WTC11 (cell line): ENCODE data around the gene TMEM200C. TPM values are rescaled to one million over a fixed set of nuclear protein-coding genes. Genes with fewer than 3 reads are reported as not detected.

Experiments used
- ATAC-seq: fragments of 200-7000 bp; cut with Tn5 transposase; 2 replicates; pipeline ENCODE4 v1.10.0; 2021; ENCODE audit warnings: mild to moderate bottlenecking, moderate library complexity
- CTCF ChIA-PET: fragments of 300-600 bp; sonication (Branson Sonifier 250); formaldehyde crosslinking; loops from one replicate; lab custom pipeline; 2021; ENCODE audit warnings: antibody characterized with exemption; lab: Charles Lee
- POLR2A ChIA-PET: fragments of 350-600 bp; sonication (Branson Sonifier 250); formaldehyde crosslinking; loops from one replicate; lab custom pipeline; 2021; ENCODE audit warnings: antibody characterized with exemption; lab: Charles Lee
- DNase-seq: peaks from one replicate; pipeline ENCODE4 v3.0.0; 2021; ENCODE audit warnings: low spot score
- H3K27ac Mint-ChIP-seq: 2 replicates; pipeline ENCODE4 v1.8.0; 2021; ENCODE audit warnings: mixed read lengths
- H3K27me3 Mint-ChIP-seq: 2 replicates; pipeline ENCODE4 v1.8.0; 2021; ENCODE audit warnings: low read depth, mild to moderate bottlenecking, moderate library complexity, mixed read lengths
- H3K36me3 Mint-ChIP-seq: 2 replicates; pipeline ENCODE4 v1.8.0; 2021; ENCODE audit warnings: mixed read lengths
- H3K4me1 Mint-ChIP-seq: 2 replicates; pipeline ENCODE4 v1.8.0; 2022; ENCODE audit warnings: mixed read lengths
- H3K4me3 Mint-ChIP-seq: 2 replicates; pipeline ENCODE4 v1.8.0; 2021; ENCODE audit warnings: mild to moderate bottlenecking, moderate library complexity, mixed read lengths
- H3K9me3 Mint-ChIP-seq: 2 replicates; pipeline ENCODE4 v1.8.0; 2021; ENCODE audit warnings: mixed read lengths
- ATF1 ChIP-seq: sonication (generic); formaldehyde crosslinking; IDR thresholded peaks from 2 replicates; pipeline ENCODE4 v1.8.1; 2023; ENCODE audit warnings: mild to moderate bottlenecking, moderate library complexity, missing genetic modification reagents
- ESRRA ChIP-seq: sonication (generic); formaldehyde crosslinking; IDR thresholded peaks from 2 replicates; pipeline ENCODE4 v1.8.1; 2022; ENCODE audit warnings: mild to moderate bottlenecking, missing genetic modification reagents, borderline replicate concordance
- GRHL2 ChIP-seq: fragments of 250-450 bp; sonication (Bioruptor Pico); IDR thresholded peaks from 2 replicates; pipeline ENCODE4 v1.8.0; 2022; ENCODE audit warnings: mild to moderate bottlenecking, moderate library complexity; ENCODE audit not compliant: insufficient replicate concordance, severe bottlenecking
- JAZF1 ChIP-seq: fragments of 250-450 bp; sonication (Bioruptor Pico); IDR thresholded peaks from 2 replicates; pipeline ENCODE4 v1.9.0; 2021; ENCODE audit warnings: moderate library complexity, mild to moderate bottlenecking, inconsistent platforms
- NFYB ChIP-seq: sonication (generic); formaldehyde crosslinking; conservative IDR thresholded peaks from 2 replicates; pipeline ENCODE4 v1.8.0; 2022; ENCODE audit warnings: low read depth, missing genetic modification reagents
- NR1H2 ChIP-seq: sonication (generic); formaldehyde crosslinking; IDR thresholded peaks from 2 replicates; pipeline ENCODE4 v1.9.0; 2021; ENCODE audit warnings: mild to moderate bottlenecking, moderate library complexity, missing genetic modification reagents
- NR3C1 ChIP-seq: sonication (generic); formaldehyde crosslinking; conservative IDR thresholded peaks from 2 replicates; pipeline ENCODE4 v1.8.1; 2023; ENCODE audit warnings: low read depth, mild to moderate bottlenecking, missing genetic modification reagents
- TEAD1 ChIP-seq: sonication (generic); formaldehyde crosslinking; IDR thresholded peaks from 2 replicates; pipeline ENCODE4 v1.8.0; 2022; ENCODE audit warnings: mild to moderate bottlenecking, missing genetic modification reagents
- ZBTB21 ChIP-seq: sonication (generic); formaldehyde crosslinking; IDR thresholded peaks from 2 replicates; pipeline ENCODE4 v1.8.1; 2023; ENCODE audit warnings: mild to moderate bottlenecking, missing genetic modification reagents, borderline replicate concordance
- ZNF121 ChIP-seq: sonication (generic); formaldehyde crosslinking; IDR thresholded peaks from 2 replicates; pipeline ENCODE4 v1.8.0; 2023; ENCODE audit warnings: missing genetic modification reagents
- ZNF263 ChIP-seq: sonication (generic); formaldehyde crosslinking; IDR thresholded peaks from 2 replicates; pipeline ENCODE4 v1.8.1; 2022; ENCODE audit warnings: low read depth, mild to moderate bottlenecking, moderate library complexity, missing genetic modification reagents
- ZNF317 ChIP-seq: sonication (generic); formaldehyde crosslinking; IDR thresholded peaks from 2 replicates; pipeline ENCODE4 v1.8.1; 2023; ENCODE audit warnings: low read depth, mild to moderate bottlenecking, moderate library complexity, missing genetic modification reagents, borderline replicate concordance
- ZNF396 ChIP-seq: fragments of 250-450 bp; sonication (Bioruptor Pico); IDR thresholded peaks from 2 replicates; pipeline ENCODE4 v1.8.0; 2021; ENCODE audit warnings: mild to moderate bottlenecking, moderate library complexity, borderline replicate concordance
- ZNF416 ChIP-seq: fragments of 250-450 bp; sonication (Bioruptor Pico); IDR thresholded peaks from 2 replicates; pipeline ENCODE4 v1.9.0; 2021; ENCODE audit warnings: mild to moderate bottlenecking, inconsistent platforms
- ZNF423 ChIP-seq: fragments of 250-450 bp; sonication (Bioruptor Pico); IDR thresholded peaks from 2 replicates; pipeline ENCODE4 v2.1.2; 2022; ENCODE audit warnings: mild to moderate bottlenecking, moderate library complexity
- total RNA-seq: library from RNA; stranded (reverse); gene quantifications from 3 replicates; pipeline ENCODE4 v1.2.3, GENCODE V29; 2021
- TF ChIP-seq, protein P1 (sequence below): sonication (generic); formaldehyde crosslinking; IDR thresholded peaks from 2 replicates; pipeline ENCODE4 v1.8.0; 2022; ENCODE audit warnings: mild to moderate bottlenecking, missing genetic modification reagents
- TF ChIP-seq, protein P2 (sequence below): sonication (generic); formaldehyde crosslinking; IDR thresholded peaks from 2 replicates; pipeline ENCODE4 v1.8.0; 2022; ENCODE audit warnings: mild to moderate bottlenecking, missing genetic modification reagents
- TF ChIP-seq, protein P3 (sequence below): sonication (generic); formaldehyde crosslinking; IDR thresholded peaks from 2 replicates; pipeline ENCODE4 v1.8.1; 2022; ENCODE audit warnings: low read depth, missing genetic modification reagents, borderline replicate concordance
- TF ChIP-seq, protein P4 (sequence below): sonication (generic); formaldehyde crosslinking; IDR thresholded peaks from 2 replicates; pipeline ENCODE4 v1.8.1; 2023; ENCODE audit warnings: mild to moderate bottlenecking, missing genetic modification reagents, moderate library complexity
- TF ChIP-seq, protein P5 (sequence below): fragments of 250-450 bp; sonication (Bioruptor Pico); conservative IDR thresholded peaks from 2 replicates; pipeline ENCODE4 v1.9.0; 2021; ENCODE audit warnings: mild to moderate bottlenecking

TMEM200C gene
- total RNA-seq, 1 experiment from 2014 or later, result 6.1 TPM

DNA sequence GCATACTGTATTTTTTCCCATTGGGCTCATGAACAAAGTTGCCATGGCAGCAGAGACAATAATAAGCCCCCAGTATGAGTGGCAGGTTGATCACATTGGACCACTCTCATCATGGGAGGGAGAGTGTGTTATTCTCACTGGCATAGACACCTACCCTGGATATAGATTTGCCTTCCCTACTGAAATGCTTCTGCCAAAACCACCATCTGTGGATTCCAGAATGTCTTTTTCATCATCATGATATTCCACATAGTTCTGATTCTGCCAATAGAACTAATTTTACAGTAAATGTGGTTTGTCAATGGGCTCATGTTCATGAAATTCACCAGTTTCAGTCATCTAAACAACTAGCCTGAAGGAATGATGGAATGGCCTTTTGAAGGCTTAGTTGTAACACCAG lies 18.4 kb downstream of the TMEM200C start (continued):
- TF ChIP-seq ZNF317 (CRISPR knock-in tag), result no peak
- TF ChIP-seq NR3C1 (CRISPR knock-in tag), result no peak
- TF ChIP-seq NFYB, result no peak
- no peak for TF ChIP-seq ESRRA
- TF ChIP-seq, protein P1, sequence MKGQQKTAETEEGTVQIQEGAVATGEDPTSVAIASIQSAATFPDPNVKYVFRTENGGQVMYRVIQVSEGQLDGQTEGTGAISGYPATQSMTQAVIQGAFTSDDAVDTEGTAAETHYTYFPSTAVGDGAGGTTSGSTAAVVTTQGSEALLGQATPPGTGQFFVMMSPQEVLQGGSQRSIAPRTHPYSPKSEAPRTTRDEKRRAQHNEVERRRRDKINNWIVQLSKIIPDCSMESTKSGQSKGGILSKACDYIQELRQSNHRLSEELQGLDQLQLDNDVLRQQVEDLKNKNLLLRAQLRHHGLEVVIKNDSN, result no peak
- no peak for TF ChIP-seq ZBTB21 (CRISPR knock-in tag)
- TF ChIP-seq TEAD1 (CRISPR knock-in tag), result no peak
- TF ChIP-seq, protein P2, sequence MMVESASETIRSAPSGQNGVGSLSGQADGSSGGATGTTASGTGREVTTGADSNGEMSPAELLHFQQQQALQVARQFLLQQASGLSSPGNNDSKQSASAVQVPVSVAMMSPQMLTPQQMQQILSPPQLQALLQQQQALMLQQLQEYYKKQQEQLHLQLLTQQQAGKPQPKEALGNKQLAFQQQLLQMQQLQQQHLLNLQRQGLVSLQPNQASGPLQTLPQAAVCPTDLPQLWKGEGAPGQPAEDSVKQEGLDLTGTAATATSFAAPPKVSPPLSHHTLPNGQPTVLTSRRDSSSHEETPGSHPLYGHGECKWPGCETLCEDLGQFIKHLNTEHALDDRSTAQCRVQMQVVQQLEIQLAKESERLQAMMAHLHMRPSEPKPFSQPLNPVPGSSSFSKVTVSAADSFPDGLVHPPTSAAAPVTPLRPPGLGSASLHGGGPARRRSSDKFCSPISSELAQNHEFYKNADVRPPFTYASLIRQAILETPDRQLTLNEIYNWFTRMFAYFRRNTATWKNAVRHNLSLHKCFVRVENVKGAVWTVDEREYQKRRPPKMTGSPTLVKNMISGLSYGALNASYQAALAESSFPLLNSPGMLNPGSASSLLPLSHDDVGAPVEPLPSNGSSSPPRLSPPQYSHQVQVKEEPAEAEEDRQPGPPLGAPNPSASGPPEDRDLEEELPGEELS (CRISPR knock-in tag), result no peak

DNA sequence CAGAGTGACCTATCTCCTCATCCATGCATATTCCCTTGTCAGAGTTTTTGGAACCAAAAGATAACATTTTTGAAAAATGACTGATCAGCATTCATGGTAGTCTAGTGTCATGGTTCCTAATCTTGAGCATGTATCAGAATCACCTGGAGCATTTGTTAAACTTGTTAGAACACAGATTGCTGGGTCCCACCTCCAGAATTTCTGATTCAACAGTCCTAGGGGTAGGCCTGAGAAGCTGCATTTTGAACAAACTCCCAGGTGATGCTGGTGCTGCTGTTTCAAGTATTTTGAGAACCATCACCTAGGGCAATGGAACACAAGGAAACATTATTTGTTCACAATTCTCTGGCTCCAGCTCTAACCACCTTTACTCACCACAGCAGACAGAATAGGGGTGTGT lies 21.0 kb downstream of the TMEM200C start:
- TF ChIP-seq NR1H2 (CRISPR knock-in tag), result no peak
- TF ChIP-seq, protein P3, sequence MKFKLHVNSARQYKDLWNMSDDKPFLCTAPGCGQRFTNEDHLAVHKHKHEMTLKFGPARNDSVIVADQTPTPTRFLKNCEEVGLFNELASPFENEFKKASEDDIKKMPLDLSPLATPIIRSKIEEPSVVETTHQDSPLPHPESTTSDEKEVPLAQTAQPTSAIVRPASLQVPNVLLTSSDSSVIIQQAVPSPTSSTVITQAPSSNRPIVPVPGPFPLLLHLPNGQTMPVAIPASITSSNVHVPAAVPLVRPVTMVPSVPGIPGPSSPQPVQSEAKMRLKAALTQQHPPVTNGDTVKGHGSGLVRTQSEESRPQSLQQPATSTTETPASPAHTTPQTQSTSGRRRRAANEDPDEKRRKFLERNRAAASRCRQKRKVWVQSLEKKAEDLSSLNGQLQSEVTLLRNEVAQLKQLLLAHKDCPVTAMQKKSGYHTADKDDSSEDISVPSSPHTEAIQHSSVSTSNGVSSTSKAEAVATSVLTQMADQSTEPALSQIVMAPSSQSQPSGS (CRISPR knock-in tag), result no peak
- TF ChIP-seq, protein P4, sequence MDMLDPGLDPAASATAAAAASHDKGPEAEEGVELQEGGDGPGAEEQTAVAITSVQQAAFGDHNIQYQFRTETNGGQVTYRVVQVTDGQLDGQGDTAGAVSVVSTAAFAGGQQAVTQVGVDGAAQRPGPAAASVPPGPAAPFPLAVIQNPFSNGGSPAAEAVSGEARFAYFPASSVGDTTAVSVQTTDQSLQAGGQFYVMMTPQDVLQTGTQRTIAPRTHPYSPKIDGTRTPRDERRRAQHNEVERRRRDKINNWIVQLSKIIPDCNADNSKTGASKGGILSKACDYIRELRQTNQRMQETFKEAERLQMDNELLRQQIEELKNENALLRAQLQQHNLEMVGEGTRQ (CRISPR knock-in tag), result no peak
- TF ChIP-seq ATF1 (CRISPR knock-in tag), result no peak
- TF ChIP-seq ZNF121 (CRISPR knock-in tag), result no peak
- TF ChIP-seq ZNF423 (CRISPR knock-in tag), result no peak
- TF ChIP-seq JAZF1 (CRISPR knock-in tag), result no peak
- TF ChIP-seq, protein P5, sequence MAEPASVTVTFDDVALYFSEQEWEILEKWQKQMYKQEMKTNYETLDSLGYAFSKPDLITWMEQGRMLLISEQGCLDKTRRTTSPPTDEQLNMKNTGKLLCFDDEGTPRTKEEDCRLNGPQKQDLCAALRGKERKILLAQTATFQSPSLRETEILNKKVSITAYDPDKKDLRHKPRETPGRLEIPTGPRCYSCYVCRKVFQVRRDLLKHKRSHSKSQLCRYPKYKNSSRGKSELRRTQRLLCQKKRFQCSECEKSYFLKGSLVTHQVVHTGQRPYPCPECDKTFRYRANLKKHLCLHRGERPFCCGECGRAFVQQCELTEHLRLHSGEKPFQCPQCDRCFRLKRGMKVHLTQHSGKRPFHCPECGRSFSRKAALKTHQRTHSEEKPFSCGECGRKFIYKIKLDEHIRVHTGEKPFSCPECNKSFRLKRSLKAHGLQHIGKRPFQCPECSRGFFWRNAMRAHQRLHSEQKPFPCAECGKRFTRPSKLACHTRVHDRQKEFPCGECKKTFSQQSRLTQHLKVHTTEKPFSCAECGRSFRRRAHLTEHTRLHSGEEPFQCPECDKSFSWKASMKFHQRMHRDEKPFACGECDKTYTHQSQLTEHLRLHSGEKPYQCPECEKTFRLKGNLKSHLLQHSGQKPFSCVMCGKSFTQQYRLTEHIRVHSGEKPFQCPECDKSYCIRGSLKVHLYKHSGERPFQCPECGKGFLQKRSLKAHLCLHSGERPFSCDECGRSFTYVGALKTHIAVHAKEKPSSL (CRISPR knock-in tag), result no peak
- TF ChIP-seq ESRRA, result no peak
- no peak for TF ChIP-seq ZNF263
- TF ChIP-seq GRHL2 (CRISPR knock-in tag), result no peak
- TF ChIP-seq NFYB, result no peak
- no peak for TF ChIP-seq ZNF396 (CRISPR knock-in tag)
- TF ChIP-seq ZNF416 (CRISPR knock-in tag), result no peak
- CTCF ChIA-PET, result no interaction called here
- POLR2A ChIA-PET, result no interaction called here
- Mint-ChIP-seq H3K27me3 (no peaks in the 10 kb centered on the region; the same call in 1 of the 2 replicates), H3K4me1 (no peaks in the 10 kb centered on the region), H3K27ac (no peak overlapping the region), H3K36me3 (no peaks in the 10 kb centered on the region), H3K4me3 (no peak overlapping the region), H3K9me3 (no peaks in the 10 kb centered on the region)
- ATAC-seq (no peak), DNase-seq (no peak)
